MG63 (cell line): ENCODE results near the gene ARL16. TPM values are rescaled to one million over a fixed set of nuclear protein-coding genes. Genes with fewer than 3 reads are reported as not detected.
"Not testable (repeated sequence)": the region's sequence is repeated elsewhere in the genome, so short reads cannot be mapped to it uniquely, and the experiment has no call there.

Source experiments
- DNase-seq: peaks from one replicate; pipeline ENCODE4 v3.0.0-alpha.2; 2020
- H3K27me3 ChIP-seq: fragments of 250-450 bp; sonication (Bioruptor Pico); 2 replicates; pipeline ENCODE4 v1.5.1; 2020; ENCODE audit warnings: mild to moderate bottlenecking, moderate library complexity
- H3K36me3 ChIP-seq: fragments of 250-450 bp; sonication (Bioruptor Pico); 2 replicates; pipeline ENCODE4 v1.5.1; 2020; ENCODE audit warnings: mild to moderate bottlenecking, moderate library complexity
- H3K4me3 ChIP-seq: fragments of 250-450 bp; sonication (Bioruptor Pico); 2 replicates; pipeline ENCODE4 v1.5.1; 2020; ENCODE audit warnings: mild to moderate bottlenecking, moderate library complexity
- H3K9me3 ChIP-seq: fragments of 250-450 bp; sonication (Bioruptor Pico); 2 replicates; pipeline ENCODE4 v1.5.1; 2020; ENCODE audit warnings: mild to moderate bottlenecking, moderate library complexity
- total RNA-seq: library from RNA; depleted of rRNA; stranded (reverse); fragments of >200 nt; shearing (Covaris generic); gene quantifications from 2 replicates; pipeline ENCODE4 v1.2.3, GENCODE V29; 2014; ENCODE audit warnings: low replicate concordance

ARL16 gene
- total RNA-seq, 1 experiment from 2014 or later = 47.8 TPM

DNA sequence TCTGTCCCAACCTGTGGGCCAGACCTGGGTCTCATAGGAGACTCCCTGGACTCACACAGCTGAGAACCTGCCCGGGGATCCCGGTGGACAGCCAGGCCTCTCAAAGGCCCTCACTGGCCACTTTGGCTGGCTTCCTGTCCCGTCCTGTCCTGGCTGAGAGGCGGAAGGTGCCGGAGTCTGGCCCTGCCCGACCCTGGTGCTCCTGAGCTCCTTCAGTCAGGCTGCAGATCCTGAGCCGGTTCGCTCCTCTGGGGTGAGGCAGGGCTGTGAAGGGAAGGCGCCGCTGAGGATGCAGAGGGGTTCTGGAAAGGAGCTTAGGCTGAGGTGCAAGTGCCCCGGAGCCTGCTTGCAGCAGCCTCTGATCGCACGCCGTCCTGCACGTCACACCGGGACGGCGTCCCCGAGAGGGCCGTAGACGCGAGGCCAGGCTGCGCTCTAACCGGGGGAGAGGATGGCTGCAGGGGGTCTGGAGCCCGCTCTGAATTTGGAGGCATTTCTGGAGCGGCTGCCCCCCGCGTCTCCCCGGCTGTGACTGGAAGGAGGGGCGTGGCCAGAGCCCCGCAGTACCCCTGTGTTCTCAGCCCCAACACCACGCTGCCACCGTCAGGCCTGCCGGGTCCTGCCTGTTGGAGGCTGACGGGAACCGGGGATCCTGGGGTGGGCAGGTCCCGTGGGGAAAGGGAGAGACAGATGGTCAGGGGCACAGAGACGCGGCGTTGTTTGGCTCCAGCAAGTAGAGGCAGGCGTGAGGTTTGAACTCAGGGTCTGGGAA lies 4.4 kb upstream of the ARL16 start:
- DNase-seq = no peak
- H3K36me3 ChIP-seq = peaks cover 80% of the 10 kb centered on the region
- H3K9me3 ChIP-seq = no peaks in the 10 kb centered on the region
- H3K27me3 ChIP-seq = no peaks in the 10 kb centered on the region
- no peak overlapping the region for H3K4me3 ChIP-seq

DNA sequence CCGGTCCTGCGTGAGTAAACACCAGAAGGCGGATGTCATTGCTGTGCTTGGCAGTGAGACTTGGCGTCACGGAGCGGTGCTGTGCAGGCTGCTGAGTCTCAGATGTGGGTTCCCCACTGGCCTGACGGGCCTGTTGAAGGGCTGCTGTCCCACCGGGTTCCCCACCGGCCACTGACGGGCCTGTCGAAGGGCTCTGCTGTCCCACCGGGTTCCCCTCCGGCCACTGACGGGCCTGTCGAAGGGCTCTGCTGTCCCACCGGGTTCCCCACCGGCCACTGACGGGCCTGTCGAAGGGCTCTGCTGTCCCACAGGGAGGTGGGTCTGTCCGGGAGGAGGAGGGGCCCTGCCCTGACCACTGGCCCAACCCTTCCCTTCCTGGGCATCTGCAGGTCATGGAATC lies 3.0 kb upstream of the ARL16 start:
- DNase-seq = no peak
- peaks cover 74% of the 10 kb centered on the region for H3K36me3 ChIP-seq
- H3K9me3 ChIP-seq = no peaks in the 10 kb centered on the region
- no peaks in the 10 kb centered on the region for H3K27me3 ChIP-seq
- no peak overlapping the region for H3K4me3 ChIP-seq

DNA sequence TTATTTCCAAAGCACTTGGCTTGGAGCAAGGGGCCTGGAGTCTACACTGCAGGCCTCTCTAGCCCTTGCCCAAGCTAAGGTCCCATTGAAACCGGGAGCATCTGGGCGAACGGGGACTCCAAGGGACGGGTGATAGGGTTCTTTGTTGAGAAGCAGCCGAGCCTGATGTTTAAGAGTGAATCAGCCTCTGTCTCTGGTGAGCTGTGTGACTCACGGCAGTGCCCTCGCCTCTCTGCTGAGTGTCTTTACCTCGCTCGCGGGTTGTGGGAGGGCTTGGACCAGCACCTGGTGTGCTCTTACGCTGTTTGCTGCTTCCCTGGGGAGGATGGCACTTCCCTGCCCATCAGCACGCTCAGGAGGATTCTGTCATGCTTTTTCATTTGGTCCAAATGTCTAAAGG lies 1.5 kb upstream of the ARL16 start:
- Histone ChIP-seq H3K27me3 (no peaks in the 10 kb centered on the region), H3K4me3 (peak overlapping the region; percentile 83), H3K36me3 (peaks cover 74% of the 10 kb centered on the region), H3K9me3 (no peaks in the 10 kb centered on the region)
- DNase-seq = peak; percentile 76

DNA sequence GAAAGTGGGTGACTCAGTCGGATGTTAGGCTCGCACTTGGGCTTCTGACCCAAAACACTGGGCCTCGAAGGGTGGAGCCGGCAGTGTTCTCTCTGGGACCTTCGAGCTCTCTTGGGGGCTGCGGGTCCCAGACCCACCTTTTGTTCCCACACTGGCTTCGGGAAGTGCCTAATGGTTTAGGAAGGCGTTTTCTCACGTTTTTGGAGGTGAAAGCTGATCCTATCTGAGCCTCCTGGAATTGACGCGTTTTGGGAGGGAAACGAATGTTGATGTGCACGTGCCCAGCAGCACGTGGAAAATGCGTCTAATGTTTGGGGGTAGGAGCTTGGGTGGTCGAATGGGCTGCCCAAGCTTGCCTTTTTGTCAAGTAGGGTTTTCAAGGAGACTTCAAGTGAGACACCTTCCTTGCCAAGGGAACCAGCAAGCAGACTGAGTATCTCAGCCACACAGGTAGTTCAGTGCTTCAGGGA lies 880 bp upstream of the ARL16 start:
- Histone ChIP-seq H3K27me3 (no peaks in the 10 kb centered on the region), H3K9me3 (no peaks in the 10 kb centered on the region)
- no peak for DNase-seq

GRCh38 chr17:81683208-81683583 lies 401 bp downstream of the ARL16 start:
- peak; percentile 40 for DNase-seq
- Histone ChIP-seq H3K36me3 (peaks cover 61% of the 10 kb centered on the region), H3K9me3 (no peaks in the 10 kb centered on the region), H3K4me3 (peak overlapping the region; percentile 83), H3K27me3 (no peaks in the 10 kb centered on the region)

More for the DNA sequence above, 880 bp upstream of the ARL16 start:
- peak overlapping the region; percentile 83 for H3K4me3 ChIP-seq
- H3K36me3 ChIP-seq = peaks cover 71% of the 10 kb centered on the region

DNA sequence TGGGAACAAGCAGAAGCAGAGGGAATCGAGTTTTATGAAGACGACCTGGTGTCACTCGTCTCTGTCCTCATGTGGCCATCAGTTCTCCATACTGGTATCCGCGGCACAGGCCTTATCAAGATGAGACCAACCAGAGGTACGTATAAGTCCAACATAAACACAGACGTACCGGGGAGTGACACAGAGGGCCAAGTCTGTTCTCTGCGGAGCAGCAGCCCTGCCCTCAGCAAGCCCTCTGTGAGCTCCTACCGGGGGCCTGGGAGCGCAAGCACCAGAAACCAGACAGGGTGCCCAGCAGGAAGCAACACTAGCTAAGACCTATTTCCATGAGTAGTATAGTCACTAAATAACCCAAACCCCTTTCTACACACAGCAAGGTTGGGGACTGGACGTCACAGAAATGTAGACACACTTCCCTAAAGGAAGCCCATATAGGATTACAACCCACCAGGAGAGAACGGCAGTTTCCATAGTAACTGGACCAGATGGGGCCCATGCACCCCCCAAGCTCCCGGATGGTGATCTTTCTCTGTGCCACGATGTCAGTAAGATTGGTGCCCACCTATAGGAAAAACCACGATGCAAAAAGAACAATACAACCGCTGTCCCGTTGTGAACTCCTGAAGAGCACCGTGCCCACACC lies 911 bp downstream of the ARL16 start:
- H3K4me3 ChIP-seq = peak overlapping the region; percentile 83
- peaks cover 56% of the 10 kb centered on the region for H3K36me3 ChIP-seq
- H3K9me3 ChIP-seq = no peaks in the 10 kb centered on the region
- no peak for DNase-seq
- no peaks in the 10 kb centered on the region for H3K27me3 ChIP-seq

- H3K36me3 ChIP-seq = peaks cover 46% of the 10 kb centered on the region
- H3K4me3 ChIP-seq = no peak overlapping the region; the same call in 1 of the 2 replicates
- H3K9me3 ChIP-seq = no peaks in the 10 kb centered on the region
- peak; percentile 68 for DNase-seq
- no peaks in the 10 kb centered on the region for H3K27me3 ChIP-seq
These were observed 1.9 kb downstream of the ARL16 start for GRCh38 chr17:81681672-81682071.

DNA sequence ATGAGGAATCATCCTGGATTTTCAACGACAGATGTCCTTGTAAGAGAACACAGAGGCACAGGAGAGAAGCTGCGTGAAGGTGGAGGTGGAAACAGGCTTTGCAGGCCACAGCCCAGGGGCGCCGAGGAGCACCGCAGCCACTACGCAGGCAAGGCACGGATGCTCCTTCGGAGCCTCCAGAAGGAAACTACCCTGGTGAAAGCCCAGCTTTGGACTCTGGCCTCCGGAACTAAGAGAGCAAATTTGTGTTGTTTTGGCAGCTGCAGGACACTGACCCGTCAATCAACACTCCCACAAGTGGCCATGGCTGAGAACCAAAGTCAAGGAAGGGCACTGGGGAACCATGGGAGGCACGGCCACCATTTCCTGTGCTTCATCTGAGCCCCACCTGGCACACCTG lies 3.4 kb downstream of the ARL16 start:
- no peaks in the 10 kb centered on the region for H3K27me3 ChIP-seq
- H3K9me3 ChIP-seq = no peaks in the 10 kb centered on the region
- no peak for DNase-seq
- peaks cover 34% of the 10 kb centered on the region for H3K36me3 ChIP-seq
- no peak overlapping the region for H3K4me3 ChIP-seq

- no peak for DNase-seq
- Histone ChIP-seq H3K4me3 (no peak overlapping the region), H3K36me3 (peaks cover 48% of the 10 kb centered on the region), H3K27me3 (no peaks in the 10 kb centered on the region), H3K9me3 (no peaks in the 10 kb centered on the region)
These were observed 6.7 kb downstream of the ARL16 start for GRCh38 chr17:81676906-81677305.

GRCh38 chr17:81675515-81676221 lies 7.9 kb downstream of the ARL16 start:
- not testable (repeated sequence) for H3K4me3 ChIP-seq, H3K27me3 ChIP-seq, H3K9me3 ChIP-seq, DNase-seq
- H3K36me3 ChIP-seq = peaks cover 48% of the 10 kb centered on the region

GRCh38 chr17:81673561-81674258 lies 9.9 kb downstream of the ARL16 start:
- Histone ChIP-seq H3K36me3 (peaks cover 57% of the 10 kb centered on the region), H3K9me3 (no peaks in the 10 kb centered on the region)
- DNase-seq = no peak

GRCh38 chr17:81672954-81673353 lies 10.6 kb downstream of the ARL16 start:
- DNase-seq = no peak
- H3K36me3 ChIP-seq = peaks cover 64% of the 10 kb centered on the region

More at GRCh38 chr17:81673561-81674258, 9.9 kb downstream of the ARL16 start:
- H3K4me3 ChIP-seq = no peak overlapping the region
- no peaks in the 10 kb centered on the region for H3K27me3 ChIP-seq

DNA sequence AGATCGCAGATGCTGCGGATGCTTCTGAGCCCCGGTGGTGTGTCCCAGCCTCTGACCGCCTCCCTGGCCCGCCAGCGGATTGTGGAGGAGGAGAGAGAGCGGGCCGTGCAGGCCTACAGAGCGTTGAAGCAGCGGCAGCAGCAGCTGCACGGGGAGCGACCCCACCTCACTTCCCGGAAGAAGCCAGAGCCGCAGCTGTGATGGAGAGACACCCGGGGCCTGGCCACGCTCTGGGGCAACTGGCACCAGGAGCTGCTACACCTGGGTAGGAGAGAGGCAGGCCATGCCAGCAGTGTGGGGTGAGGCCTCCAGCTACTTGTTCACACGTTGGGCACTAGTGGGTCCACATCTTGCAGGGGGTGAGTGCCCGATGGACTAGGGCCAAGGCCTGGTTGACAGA lies 11.1 kb downstream of the ARL16 start:
- H3K4me3 ChIP-seq = no peak overlapping the region
- H3K27me3 ChIP-seq = no peaks in the 10 kb centered on the region
- no peaks in the 10 kb centered on the region for H3K9me3 ChIP-seq
- peaks cover 68% of the 10 kb centered on the region for H3K36me3 ChIP-seq
- DNase-seq = no peak

More at GRCh38 chr17:81672954-81673353, 10.6 kb downstream of the ARL16 start:
- H3K4me3 ChIP-seq = no peak overlapping the region
- H3K9me3 ChIP-seq = no peaks in the 10 kb centered on the region
- H3K27me3 ChIP-seq = no peaks in the 10 kb centered on the region

- H3K4me3 ChIP-seq = peak overlapping the region; percentile 90
- no peaks in the 10 kb centered on the region for H3K27me3 ChIP-seq
These were observed 15.8 kb downstream of the ARL16 start for GRCh38 chr17:81667754-81668153.

DNA sequence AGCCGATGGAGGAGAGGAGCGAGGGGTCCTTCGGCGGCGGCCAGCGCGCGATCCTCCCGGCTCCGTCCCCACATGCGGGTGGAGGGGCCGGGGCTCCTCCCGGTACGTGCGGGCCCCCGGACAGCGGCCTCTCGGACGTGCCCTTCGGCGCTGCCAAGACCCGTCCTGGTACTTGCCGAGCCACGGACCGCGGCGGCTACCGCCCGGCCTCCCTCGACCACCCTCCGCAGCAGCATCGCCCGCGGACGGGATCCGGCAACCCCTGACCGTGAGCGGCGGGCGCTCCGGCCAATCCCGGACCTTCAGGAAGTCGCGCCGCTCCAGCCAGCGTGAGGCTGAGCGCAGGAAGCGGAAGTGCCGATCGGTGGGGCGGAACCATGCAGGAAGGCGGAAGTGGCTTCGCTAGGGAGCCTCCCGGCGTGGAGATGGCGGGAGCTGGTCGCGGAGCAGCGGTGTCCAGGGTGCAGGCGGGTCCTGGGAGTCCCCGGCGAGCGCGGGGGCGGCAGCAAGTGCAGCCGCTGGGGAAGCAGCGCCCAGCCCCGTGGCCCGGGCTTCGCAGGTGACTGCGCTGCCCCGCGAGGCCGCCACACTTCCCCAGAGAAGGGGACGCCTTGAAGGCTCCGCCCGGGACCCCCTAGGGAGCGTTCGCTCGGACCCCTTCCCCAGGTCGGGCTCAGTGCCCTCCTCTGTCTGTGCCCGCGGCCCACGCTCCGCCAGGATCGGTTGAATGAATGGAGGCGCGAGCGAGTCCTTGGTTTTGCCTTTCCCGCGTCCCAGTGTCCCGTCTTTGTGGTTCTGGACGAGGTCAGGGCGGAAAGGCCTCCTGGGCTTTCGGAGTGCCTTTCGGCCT lies 17.0 kb downstream of the ARL16 start, which contains the start of the genes CCDC137 and OXLD1:
TSS of gene CCDC137 (plus strand) at position 396 of the 850 bp plus-strand sequence. CDS start at position 426, 30 bp downstream.
TSS of gene OXLD1 (minus strand) at position 264 of the 850 bp plus-strand sequence. CDS start at position 236, 28 bp downstream.
- peak within 1 kb of the TSS; percentile 90 for H3K4me3 ChIP-seq
- peak; percentile 99 for DNase-seq
- no peaks in the 10 kb centered on the region for H3K9me3 ChIP-seq
- peaks cover 56% of the 10 kb centered on the region for H3K36me3 ChIP-seq
- no peaks in the 10 kb centered on the region for H3K27me3 ChIP-seq

More at GRCh38 chr17:81667754-81668153, 15.8 kb downstream of the ARL16 start:
- Histone ChIP-seq H3K36me3 (peaks cover 67% of the 10 kb centered on the region), H3K9me3 (no peaks in the 10 kb centered on the region)
- DNase-seq = no peak

DNA sequence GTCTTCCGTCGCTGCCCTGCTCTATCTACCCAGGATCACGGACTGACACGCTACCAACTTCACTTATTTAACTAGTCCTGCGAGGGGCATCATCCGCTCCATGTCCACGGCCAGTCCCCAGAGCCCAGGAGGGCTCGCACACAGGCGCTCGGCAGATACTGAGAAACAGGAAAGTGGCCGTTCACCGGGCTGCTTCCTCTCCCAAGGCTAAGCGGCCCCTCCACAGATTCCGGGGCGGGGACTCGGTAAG lies 17.6 kb downstream of the ARL16 start:
- no peaks in the 10 kb centered on the region for H3K9me3 ChIP-seq
- no peaks in the 10 kb centered on the region for H3K27me3 ChIP-seq
- H3K4me3 ChIP-seq = peak overlapping the region; percentile 90
- H3K36me3 ChIP-seq = peaks cover 51% of the 10 kb centered on the region
- no peak for DNase-seq
